Choroid plexus epithelial cell (primary cell): ENCODE data around the gene CEP70.
"Not testable (repeated sequence)": the region's sequence is repeated elsewhere in the genome, so short reads cannot be mapped to it uniquely, and the experiment has no call there.

Experiments
- DNase-seq: peaks from one replicate; pipeline ENCODE4 v3.0.0-alpha.2; 2010; ENCODE audit warnings: low read depth
- H3K4me3 ChIP-seq: 2 replicates; pipeline ENCODE4 v1.5.1; 2011; ENCODE audit warnings: low read depth, mild to moderate bottlenecking, control low read depth, low read length, moderate library complexity
- TF ChIP-seq, protein P1 (sequence below): conservative IDR thresholded peaks from 2 replicates; pipeline ENCODE4 v1.5.1; 2011; ENCODE audit warnings: low read depth, mild to moderate bottlenecking, control low read depth, inconsistent platforms, low read length, moderate library complexity

The CEP70 gene

DNA sequence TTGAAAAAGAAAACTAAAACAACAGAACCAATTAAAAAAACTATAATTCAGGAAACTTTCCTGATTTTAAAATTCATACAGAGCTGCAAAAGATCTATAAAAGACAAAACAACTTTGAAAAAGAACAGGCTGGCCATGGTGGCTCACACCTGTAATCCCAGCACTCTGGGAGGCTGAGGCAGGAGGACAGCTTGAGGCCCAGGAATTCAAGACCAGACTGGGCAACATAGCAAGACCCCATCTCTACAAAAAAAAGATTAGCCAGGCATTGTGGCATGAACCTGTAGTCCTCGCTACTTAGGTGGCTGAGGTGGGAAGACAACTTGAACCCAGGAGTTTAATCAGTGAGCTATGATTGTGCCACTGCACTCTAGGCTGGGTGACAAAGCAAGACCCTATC lies 6.7 kb downstream of the CEP70 start:
- no peak overlapping the region for H3K4me3 ChIP-seq
- TF ChIP-seq, protein P1, sequence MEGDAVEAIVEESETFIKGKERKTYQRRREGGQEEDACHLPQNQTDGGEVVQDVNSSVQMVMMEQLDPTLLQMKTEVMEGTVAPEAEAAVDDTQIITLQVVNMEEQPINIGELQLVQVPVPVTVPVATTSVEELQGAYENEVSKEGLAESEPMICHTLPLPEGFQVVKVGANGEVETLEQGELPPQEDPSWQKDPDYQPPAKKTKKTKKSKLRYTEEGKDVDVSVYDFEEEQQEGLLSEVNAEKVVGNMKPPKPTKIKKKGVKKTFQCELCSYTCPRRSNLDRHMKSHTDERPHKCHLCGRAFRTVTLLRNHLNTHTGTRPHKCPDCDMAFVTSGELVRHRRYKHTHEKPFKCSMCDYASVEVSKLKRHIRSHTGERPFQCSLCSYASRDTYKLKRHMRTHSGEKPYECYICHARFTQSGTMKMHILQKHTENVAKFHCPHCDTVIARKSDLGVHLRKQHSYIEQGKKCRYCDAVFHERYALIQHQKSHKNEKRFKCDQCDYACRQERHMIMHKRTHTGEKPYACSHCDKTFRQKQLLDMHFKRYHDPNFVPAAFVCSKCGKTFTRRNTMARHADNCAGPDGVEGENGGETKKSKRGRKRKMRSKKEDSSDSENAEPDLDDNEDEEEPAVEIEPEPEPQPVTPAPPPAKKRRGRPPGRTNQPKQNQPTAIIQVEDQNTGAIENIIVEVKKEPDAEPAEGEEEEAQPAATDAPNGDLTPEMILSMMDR: no peak
- DNase-seq: no peak

DNA sequence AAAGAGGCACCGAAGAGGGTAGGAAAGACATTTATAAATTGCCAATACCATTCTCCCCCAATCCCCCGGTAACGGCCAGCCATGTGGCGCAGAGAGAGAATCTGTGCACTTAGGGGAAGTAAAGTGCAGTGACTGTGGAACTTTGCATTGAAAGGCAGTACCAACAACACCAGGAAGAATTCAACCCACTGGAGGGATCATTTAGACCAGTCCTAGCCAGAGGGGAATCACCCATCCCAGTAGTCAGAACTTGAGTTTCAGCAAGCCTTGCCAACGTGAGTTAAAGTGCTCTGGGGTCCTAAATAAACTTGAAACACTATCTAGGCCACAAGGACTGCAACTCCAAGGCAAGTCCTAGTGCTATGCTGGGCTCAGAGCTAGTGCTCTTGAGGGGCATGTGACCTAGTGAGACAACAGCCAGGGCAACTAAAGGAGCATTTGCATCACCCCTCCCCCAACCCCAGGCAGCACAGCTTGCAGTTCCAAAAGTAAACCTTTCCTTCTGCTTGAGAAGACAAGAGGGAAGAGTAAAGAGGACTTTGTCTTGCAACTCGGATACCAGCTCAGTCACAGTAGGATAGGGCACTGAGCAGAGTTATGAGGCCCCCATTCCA lies 15.0 kb downstream of the CEP70 start:
- DNase-seq: no peak
- TF ChIP-seq, protein P1: no peak
- H3K4me3 ChIP-seq: no peak overlapping the region

DNA sequence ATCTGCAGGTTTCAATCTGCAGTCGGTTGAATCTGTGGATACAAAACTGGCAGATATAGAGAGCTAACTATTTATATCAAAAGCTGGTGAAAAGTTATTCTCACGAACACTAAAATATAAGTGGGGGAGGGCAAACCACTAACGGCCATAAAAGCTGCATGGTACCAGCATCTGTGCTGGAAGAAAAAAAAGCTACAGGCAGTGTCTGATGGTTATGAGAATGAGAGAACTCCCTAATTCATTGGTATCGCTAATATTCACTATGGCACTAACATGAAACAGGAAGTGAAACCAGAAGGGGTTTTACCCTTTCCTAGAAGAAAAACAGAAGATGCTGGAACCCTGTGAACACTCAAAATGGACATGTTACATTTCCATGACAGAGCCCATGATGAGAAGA lies 15.9 kb downstream of the CEP70 start:
- TF ChIP-seq, protein P1: no peak
- no peak overlapping the region for H3K4me3 ChIP-seq
- no peak for DNase-seq

DNA sequence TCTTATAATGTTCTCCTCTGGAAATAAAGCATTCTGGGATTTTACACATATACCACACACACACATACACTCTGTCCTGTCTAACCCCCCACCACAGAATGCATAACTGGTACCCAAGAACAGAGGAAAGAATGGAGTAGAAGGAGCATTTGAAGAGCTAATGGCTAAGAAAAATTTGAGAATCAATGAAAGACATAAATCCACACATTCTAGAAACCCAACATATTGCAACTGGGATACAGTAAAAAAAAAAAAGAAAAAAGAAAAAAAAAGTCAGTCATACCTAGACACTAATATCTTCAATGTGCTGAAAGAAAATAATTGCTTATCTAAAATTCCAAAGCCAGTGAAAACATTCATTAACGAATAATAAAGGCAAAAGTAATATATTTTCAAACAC lies 20.9 kb downstream of the CEP70 start:
- no peak for DNase-seq
- no peak overlapping the region for H3K4me3 ChIP-seq
- TF ChIP-seq, protein P1: no peak

DNA sequence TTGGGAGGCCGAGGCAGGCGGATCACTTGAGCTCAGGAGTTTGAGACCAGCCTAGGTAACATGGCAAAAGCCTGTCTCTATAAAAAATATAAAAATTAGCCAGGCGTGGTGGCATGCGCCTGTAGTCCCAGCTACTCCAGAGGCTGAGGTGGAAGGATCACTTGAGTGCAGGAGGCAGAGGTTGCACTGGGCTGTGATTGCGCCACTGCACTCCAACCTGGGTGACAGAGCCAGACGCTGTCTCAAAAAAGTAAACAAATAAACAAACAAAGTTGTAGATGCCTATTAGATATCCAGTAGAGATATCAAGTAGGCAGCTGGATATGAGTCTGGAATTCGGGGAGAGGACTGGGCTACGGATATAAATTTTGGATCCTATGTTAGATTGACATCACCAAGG lies 24.4 kb downstream of the CEP70 start:
- H3K4me3 ChIP-seq, DNase-seq: not testable (repeated sequence)

DNA sequence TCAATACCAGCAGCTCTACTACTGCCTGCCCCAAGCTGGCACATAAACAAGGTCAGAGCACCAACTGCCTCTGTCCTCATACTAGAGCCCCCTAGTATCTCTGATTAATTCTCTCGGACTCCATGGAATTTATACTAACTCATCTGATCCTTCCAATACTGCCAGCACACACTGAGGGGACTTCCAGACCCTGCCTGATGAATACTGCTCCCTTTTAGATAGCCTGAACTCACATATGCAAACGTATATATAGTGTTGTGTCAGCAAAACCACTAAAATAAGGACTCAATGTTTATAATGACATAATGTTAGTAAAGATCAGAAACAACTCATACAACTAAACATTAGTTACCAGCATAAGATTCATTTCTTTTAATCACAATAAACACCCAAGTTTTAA lies 25.0 kb downstream of the CEP70 start:
- TF ChIP-seq, protein P1: no peak
- DNase-seq: peak; percentile 42
- no peak overlapping the region for H3K4me3 ChIP-seq

DNA sequence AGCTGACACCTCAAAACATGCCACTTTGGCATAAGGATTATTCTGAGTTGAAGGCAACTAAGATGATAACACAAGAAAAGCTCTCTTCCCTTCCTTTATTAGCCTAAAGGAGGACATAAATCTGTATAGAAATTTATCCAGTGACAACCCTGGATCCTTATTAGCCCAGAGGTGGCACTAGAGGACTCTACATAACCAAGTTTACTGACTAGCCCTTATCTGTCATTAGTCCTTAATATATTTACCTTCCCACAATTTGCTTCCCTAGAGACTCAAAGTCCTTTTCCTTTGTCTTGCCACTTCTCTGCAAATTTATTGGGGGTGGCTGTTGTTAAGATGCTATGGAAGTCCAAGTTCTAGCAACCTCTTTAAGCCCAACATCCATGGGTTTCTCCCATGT lies 26.7 kb downstream of the CEP70 start:
- DNase-seq: no peak
- no peak overlapping the region for H3K4me3 ChIP-seq
- TF ChIP-seq, protein P1: no peak

DNA sequence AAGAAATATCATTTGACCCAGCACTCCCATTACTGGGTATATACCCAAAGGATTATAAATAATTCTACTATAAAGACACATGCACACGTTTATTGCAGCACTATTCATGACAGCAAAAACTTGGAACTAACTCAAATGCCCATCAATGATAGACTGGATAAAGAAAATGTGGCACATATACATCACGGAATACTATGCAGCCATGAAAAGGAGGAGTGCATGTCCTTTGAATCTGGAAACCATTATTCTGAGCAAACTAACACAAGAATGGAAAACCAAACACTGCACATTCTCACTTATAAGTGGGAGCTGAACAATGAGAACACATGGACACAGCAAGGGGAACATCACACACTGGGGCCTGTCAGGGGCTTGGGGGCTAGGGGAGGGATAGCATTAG lies 27.8 kb downstream of the CEP70 start:
- not testable (repeated sequence) for H3K4me3 ChIP-seq, DNase-seq

DNA sequence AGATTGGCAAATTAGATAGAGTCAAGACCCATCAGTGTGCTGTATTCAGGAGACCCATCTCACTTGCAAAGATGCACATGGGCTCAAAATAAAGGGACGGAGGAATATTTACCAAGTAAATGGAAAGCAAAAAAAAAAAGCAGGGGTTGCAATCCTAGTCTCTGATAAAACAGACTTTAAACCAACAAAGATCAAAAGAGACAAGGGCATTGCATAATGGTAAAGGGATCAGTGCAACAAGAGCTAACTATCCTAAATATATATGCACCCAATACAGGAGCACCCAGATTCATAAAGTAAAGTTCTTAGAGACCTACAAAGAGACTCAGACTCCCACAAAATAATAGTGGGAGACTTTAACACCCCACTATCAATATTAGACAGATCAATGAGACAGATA lies 31.2 kb downstream of the CEP70 start:
- not testable (repeated sequence) for H3K4me3 ChIP-seq, DNase-seq
